PC-9 (cell line): ENCODE measurements around the gene PRDM16. TPM values are rescaled to one million over a fixed set of nuclear protein-coding genes. Genes with fewer than 3 reads are reported as not detected.

Experiments used
- BruUV-seq: library from RNA; stranded (reverse); fragments of 400-500 nt; replicated peaks from 2 replicates; lab custom pipeline; 2021; lab: Mats Ljungman, UMichigan
- CTCF ChIA-PET: fragments of 300-600 bp; sonication (Branson Sonifier 250); formaldehyde crosslinking; loops from one replicate; lab custom pipeline; 2022; ENCODE audit warnings: antibody characterized with exemption; lab: Charles Lee
- POLR2A ChIA-PET: fragments of 300-600 bp; sonication (Branson Sonifier 250); formaldehyde crosslinking; loops from one replicate; lab custom pipeline; 2022; ENCODE audit warnings: antibody characterized with exemption; ENCODE audit not compliant: unreplicated experiment; lab: Charles Lee
- DNase-seq, 2 experiments: peaks; one replicate each; pipeline versions ENCODE4 v3.0.0 to v3.0.0-alpha.2; 2015 to 2022; ENCODE audit warnings: mixed read lengths in 1 of 2
- H2AFZ ChIP-seq: fragments of 200-600 bp; sonication (generic); 2 replicates; pipeline ENCODE4 v1.8.1; 2017; ENCODE audit warnings: antibody characterized with exemption
- H3F3A ChIP-seq: fragments of 200-600 bp; sonication (generic); 2 replicates; pipeline ENCODE4 v1.8.1; 2017; ENCODE audit warnings: antibody characterized with exemption, mild to moderate bottlenecking, low read depth; ENCODE audit not compliant: insufficient read depth
- H3K27ac ChIP-seq: fragments of 200-600 bp; sonication (generic); 2 replicates; pipeline ENCODE4 v1.6.1; 2016; ENCODE audit warnings: mixed run types
- H3K27me3 ChIP-seq: fragments of 200-600 bp; sonication (generic); 2 replicates; pipeline ENCODE4 v1.6.1; 2016; ENCODE audit warnings: low read depth, mixed run types; ENCODE audit not compliant: insufficient read depth
- H3K36me3 ChIP-seq: fragments of 200-600 bp; sonication (generic); 2 replicates; pipeline ENCODE4 v1.6.1; 2016; ENCODE audit warnings: low read depth, mixed run types
- H3K4me1 ChIP-seq: fragments of 200-600 bp; sonication (generic); replicated peaks from 2 replicates; pipeline ENCODE4 v1.6.1; 2016; ENCODE audit warnings: mixed run types; ENCODE audit not compliant: insufficient read depth
- H3K4me2 ChIP-seq: fragments of 200-600 bp; sonication (generic); 2 replicates; pipeline ENCODE4 v1.6.1; 2017; ENCODE audit warnings: mixed run types
- H3K4me3 ChIP-seq: fragments of 200-600 bp; sonication (generic); 2 replicates; pipeline ENCODE4 v1.6.1; 2016; ENCODE audit warnings: mixed run types
- H3K79me2 ChIP-seq: fragments of 200-600 bp; sonication (generic); 2 replicates; pipeline ENCODE4 v1.6.1; 2017; ENCODE audit warnings: low read depth, mixed run types
- H3K9me2 ChIP-seq: fragments of 200-600 bp; sonication (generic); 2 replicates; pipeline ENCODE4 v1.8.1; 2017; ENCODE audit warnings: mild to moderate bottlenecking; ENCODE audit not compliant: insufficient read depth
- H3K9me3 ChIP-seq: fragments of 200-600 bp; sonication (generic); 2 replicates; pipeline ENCODE4 v1.8.1; 2016; ENCODE audit warnings: low read depth; ENCODE audit not compliant: insufficient read depth
- H4K20me1 ChIP-seq: fragments of 200-600 bp; sonication (generic); 2 replicates; pipeline ENCODE4 v1.8.1; 2017; ENCODE audit not compliant: insufficient read depth
- EZH2 ChIP-seq: fragments of 200-600 bp; sonication (generic); IDR thresholded peaks from 2 replicates; pipeline ENCODE4 v1.8.0; 2017; ENCODE audit warnings: antibody characterized with exemption, low read depth
- intact Hi-C: fragments of 100-400 bp; cut with micrococcal nuclease; formaldehyde crosslinking; loops from one replicate; pipeline ENCODE4 v1.10.0; 2022; ENCODE audit not compliant: unreplicated experiment
- total RNA-seq: library from RNA; stranded (reverse); gene quantifications from 2 replicates; pipeline ENCODE4 v1.2.3, GENCODE V29; 2021
- TF ChIP-seq, protein P1 (sequence below): fragments of 200-600 bp; sonication (generic); conservative IDR thresholded peaks from 2 replicates; pipeline ENCODE4 v1.6.1; 2017; ENCODE audit warnings: mixed run types, antibody characterized with exemption, mild to moderate bottlenecking, moderate library complexity

Gene PRDM16
- total RNA-seq, 1 experiment from 2014 or later: not detected

DNA sequence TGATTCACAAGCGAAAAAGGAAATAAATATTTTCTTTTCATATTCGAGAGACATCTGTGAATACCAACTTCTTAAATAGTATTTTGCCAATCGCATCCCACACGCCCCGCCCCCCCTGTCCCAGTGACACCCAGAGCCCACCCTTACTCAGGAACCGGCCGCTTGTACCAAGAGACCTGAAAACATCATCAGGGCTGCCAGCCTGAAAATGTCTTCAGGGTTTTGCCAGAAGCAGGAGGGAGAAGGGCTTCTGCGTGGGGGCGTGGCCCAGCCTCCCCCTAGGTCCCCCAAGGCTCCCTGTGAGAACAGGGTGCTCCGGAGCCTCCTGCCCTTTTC, 126.4 kb downstream of the PRDM16 start:
- intact Hi-C loops: no loop called here
- BruUV-seq: no TSS peak

DNA sequence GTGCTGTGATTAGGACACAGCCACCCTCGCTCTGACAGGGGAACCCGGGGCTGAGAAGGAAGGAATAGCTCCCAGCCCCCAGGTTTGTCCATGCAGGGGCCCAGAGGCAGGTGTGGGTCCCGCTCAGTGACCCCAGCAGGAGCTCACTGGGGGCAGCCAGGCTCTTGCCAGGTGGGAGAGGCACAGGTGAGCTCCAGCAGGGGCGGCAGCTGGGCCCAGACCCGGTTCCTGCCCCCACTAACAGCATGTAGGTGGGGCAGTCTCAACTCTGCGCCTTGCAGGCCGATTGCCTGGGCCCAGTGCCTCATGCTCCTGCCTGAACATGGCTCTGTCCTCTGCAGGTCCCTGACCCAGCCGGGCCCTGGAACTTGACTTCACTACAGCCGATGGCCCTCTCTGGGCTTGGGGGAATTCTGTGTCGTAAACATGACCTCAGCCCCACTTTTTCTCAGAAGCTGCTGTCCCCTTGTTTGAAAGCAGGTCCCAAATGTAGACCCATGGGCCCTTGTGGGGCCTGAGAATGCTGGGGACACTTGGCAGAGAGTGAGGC, 127.0 kb downstream of the PRDM16 start:
- H3K27ac ChIP-seq: no peak overlapping the region
- no peak overlapping the region for H3K4me2 ChIP-seq
- H3K27me3 ChIP-seq: peaks cover 99% of the 10 kb centered on the region
- intact Hi-C loops: no loop called here
- CTCF ChIA-PET: no interaction called here
- no peaks in the 10 kb centered on the region for H3K9me3 ChIP-seq
- H4K20me1 ChIP-seq: no peaks in the 10 kb centered on the region
- TF ChIP-seq, protein P1, sequence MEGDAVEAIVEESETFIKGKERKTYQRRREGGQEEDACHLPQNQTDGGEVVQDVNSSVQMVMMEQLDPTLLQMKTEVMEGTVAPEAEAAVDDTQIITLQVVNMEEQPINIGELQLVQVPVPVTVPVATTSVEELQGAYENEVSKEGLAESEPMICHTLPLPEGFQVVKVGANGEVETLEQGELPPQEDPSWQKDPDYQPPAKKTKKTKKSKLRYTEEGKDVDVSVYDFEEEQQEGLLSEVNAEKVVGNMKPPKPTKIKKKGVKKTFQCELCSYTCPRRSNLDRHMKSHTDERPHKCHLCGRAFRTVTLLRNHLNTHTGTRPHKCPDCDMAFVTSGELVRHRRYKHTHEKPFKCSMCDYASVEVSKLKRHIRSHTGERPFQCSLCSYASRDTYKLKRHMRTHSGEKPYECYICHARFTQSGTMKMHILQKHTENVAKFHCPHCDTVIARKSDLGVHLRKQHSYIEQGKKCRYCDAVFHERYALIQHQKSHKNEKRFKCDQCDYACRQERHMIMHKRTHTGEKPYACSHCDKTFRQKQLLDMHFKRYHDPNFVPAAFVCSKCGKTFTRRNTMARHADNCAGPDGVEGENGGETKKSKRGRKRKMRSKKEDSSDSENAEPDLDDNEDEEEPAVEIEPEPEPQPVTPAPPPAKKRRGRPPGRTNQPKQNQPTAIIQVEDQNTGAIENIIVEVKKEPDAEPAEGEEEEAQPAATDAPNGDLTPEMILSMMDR: no peak
- no peak for TF ChIP-seq EZH2
- H3K9me2 ChIP-seq: no peaks in the 10 kb centered on the region
- no TSS peak for BruUV-seq
- H3F3A ChIP-seq: no peaks in the 10 kb centered on the region
- H3K79me2 ChIP-seq: no peaks in the 10 kb centered on the region
- H3K4me1 ChIP-seq: no peaks in the 10 kb centered on the region
- H2AFZ ChIP-seq: no peak overlapping the region
- no peak overlapping the region for H3K4me3 ChIP-seq
- no peak for DNase-seq
- POLR2A ChIA-PET: no interaction called here
- no peaks in the 10 kb centered on the region for H3K36me3 ChIP-seq

More for the DNA sequence above, 126.4 kb downstream of the PRDM16 start:
- Histone ChIP-seq H3K27me3 (peaks cover 99% of the 10 kb centered on the region), H3K4me3 (no peak overlapping the region), H2AFZ (no peak overlapping the region), H3F3A (no peaks in the 10 kb centered on the region), H3K4me1 (no peaks in the 10 kb centered on the region), H3K36me3 (no peaks in the 10 kb centered on the region), H3K79me2 (no peaks in the 10 kb centered on the region), H3K27ac (no peak overlapping the region), H4K20me1 (no peaks in the 10 kb centered on the region), H3K9me2 (no peaks in the 10 kb centered on the region), H3K9me3 (no peaks in the 10 kb centered on the region), H3K4me2 (no peak overlapping the region)
- CTCF ChIA-PET: no interaction called here
- TF ChIP-seq, protein P1: no peak
- no peak for TF ChIP-seq EZH2
- DNase-seq: no peak
- POLR2A ChIA-PET: no interaction called here

DNA sequence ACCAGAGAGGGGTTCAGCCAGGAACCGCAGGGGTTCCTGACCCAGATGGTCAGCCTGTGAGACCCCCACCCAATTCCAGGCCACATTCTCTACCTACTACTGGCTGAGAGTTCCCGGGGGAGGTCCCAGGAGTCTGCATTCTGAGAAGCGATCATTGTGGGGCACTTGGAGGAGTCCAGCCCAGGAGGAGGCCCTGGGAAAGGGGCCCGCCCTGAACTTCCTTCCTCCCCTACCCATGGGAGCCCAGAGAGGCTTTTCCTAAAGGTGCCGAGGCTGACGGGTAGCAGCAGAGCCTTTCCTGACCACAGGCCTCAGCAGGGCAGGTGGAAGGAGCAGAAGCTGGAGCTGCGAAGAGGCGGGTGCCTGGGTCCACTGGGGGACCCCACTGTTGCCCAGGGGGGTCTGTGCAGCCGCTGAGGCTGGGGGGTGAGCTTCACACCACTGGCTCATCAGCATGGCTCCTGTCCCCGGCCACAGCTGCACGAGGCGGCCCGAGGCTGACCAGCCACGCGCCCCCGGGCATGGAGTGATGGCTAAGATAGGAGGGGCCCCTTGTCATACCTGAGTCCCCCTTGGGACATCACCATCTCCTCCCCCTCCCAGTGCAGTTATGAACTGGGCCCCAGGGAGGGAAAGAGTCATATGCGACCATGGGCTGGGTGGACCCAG, 127.7 kb downstream of the PRDM16 start:
- peaks cover 97% of the 10 kb centered on the region for H3K27me3 ChIP-seq
- H2AFZ ChIP-seq: no peak overlapping the region
- no peaks in the 10 kb centered on the region for H3K36me3 ChIP-seq
- intact Hi-C loops: no loop called here
- H4K20me1 ChIP-seq: no peaks in the 10 kb centered on the region
- no peak for TF ChIP-seq EZH2
- TF ChIP-seq, protein P1: no peak
- H3K4me3 ChIP-seq: no peak overlapping the region
- no peak overlapping the region for H3K4me2 ChIP-seq
- POLR2A ChIA-PET: no interaction called here
- no peaks in the 10 kb centered on the region for H3K9me3 ChIP-seq
- no peaks in the 10 kb centered on the region for H3K9me2 ChIP-seq
- no peaks in the 10 kb centered on the region for H3K4me1 ChIP-seq
- H3K79me2 ChIP-seq: no peaks in the 10 kb centered on the region
- CTCF ChIA-PET: no interaction called here
- H3K27ac ChIP-seq: no peak overlapping the region
- no TSS peak for BruUV-seq
- H3F3A ChIP-seq: no peaks in the 10 kb centered on the region
- DNase-seq: no peak
